ENCODE results near the gene TMEM150A.

DNA sequence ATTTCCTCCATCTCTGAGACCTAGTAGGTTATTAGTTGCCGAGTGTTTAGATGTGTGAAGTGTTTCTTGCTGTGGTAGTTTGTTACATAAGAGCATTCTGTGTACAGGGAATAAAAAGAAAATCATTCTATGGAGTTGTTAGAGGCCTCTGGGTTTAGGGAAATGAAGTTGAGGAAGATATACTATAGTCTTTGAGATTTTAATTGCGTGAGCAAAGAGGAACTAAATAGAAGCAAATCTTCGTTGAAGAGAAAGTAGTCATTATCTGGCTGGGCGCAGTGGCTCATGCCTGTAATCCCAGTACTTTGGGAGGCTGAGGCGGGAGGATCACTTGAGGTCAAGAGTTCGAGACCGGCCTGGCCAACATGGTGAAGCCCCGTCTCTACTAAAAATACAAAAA, 32.5 kb upstream of the TMEM150A start:
- TF ChIP-seq CTCF (conservative IDR thresholded peaks at IDR 0.05; ENCODE audit: low read length): no peak
- TF ChIP-seq EZH2phosphoT487 (IDR thresholded peaks at IDR 0.05; ENCODE audit: borderline replicate concordance): no peak

Data from Loucy (cell line).